Activated naive CD8-positive, alpha-beta T cell treated with anti-CD3 and anti-CD28 coated beads, Interleukin-2, amount 50 U/mL, for 24 hours (primary cell): ENCODE measurements around the gene NTN5.
A peak's percentile ranks its signal among the peaks of the same experiment; 100 is the strongest.

Source experiments
- ATAC-seq: fragments of 150-1000 bp; cut with Tn5 transposase; one replicate; pipeline ENCODE4 v1.10.0; 2021
- DNase-seq: peaks from one replicate; pipeline ENCODE4 v3.0.0; 2021
- H3K27ac Mint-ChIP-seq: one replicate; pipeline ENCODE4 v1.8.0; 2021; ENCODE audit warnings: mild to moderate bottlenecking, mixed read lengths
- H3K27me3 Mint-ChIP-seq: one replicate; pipeline ENCODE4 v1.8.0; 2021; ENCODE audit warnings: mixed read lengths
- H3K36me3 Mint-ChIP-seq: one replicate; pipeline ENCODE4 v1.8.0; 2021; ENCODE audit warnings: low read depth, mixed read lengths
- H3K4me1 Mint-ChIP-seq: one replicate; pipeline ENCODE4 v1.8.0; 2021; ENCODE audit warnings: mixed read lengths
- H3K4me3 Mint-ChIP-seq: one replicate; pipeline ENCODE4 v1.8.0; 2021; ENCODE audit warnings: mild to moderate bottlenecking, moderate library complexity, mixed read lengths
- H3K9me3 Mint-ChIP-seq: one replicate; pipeline ENCODE4 v1.8.0; 2021; ENCODE audit warnings: mixed read lengths

The NTN5 gene

DNA sequence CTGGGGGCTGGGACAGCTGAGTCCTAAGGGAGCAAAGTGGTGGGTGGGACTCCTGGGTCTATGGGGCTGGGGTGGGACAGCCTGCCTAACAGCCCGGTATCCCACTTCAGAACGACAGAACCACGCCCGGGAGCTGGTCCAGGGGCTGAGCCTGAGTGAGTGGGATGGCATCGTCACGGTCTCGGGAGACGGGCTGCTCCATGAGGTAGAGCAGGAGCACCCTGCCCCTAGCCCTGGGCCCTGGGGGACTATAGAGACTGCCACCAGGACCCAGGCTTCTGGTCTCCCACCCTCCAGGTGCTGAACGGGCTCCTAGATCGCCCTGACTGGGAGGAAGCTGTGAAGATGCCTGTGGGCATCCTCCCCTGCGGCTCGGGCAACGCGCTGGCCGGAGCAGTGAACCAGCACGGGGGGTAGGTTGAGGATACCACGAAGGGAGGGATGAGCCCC is 44.9 kb downstream of the NTN5 start:
- H3K36me3 Mint-ChIP-seq: peaks cover 20% of the 10 kb centered on the region
- no peak overlapping the region for H3K4me3 Mint-ChIP-seq

DNA sequence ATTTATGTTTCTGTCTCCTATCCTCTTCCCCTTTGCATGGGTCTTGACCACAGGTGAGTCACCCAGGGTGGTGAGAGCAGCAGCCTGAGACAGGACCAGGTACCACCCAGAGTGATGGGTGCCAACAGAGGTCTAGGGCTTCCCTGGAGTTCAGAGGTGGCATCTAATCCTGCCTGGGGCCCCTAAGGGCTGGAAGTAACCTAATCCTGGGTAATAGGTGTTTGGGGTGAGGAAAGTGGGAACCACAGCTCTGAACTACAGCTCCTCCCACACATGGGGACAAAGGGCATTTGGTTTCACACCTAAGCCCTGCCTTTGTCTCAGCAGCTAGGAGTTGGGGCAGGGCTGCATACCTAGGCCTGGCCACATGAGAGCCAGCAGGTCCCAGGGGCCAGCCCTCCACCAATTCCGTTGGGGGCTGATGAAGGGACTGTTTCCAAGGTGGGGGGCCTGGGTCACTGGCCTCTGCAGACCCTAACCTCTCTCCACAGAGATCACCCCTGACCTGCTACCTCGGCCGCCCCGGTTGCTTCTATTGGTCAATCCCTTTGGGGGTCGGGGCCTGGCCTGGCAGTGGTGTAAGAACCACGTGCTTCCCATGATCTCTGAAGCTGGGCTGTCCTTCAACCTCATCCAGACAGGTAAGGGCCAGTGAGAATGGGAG is 45.5 kb downstream of the NTN5 start:
- Mint-ChIP-seq H3K36me3 (peaks cover 21% of the 10 kb centered on the region), H3K9me3 (no peaks in the 10 kb centered on the region), H3K27ac (peak overlapping the region; percentile 68), H3K4me1 (peaks cover 42% of the 10 kb centered on the region), H3K27me3 (no peaks in the 10 kb centered on the region), H3K4me3 (no peak overlapping the region)
- ATAC-seq: peak; percentile 63
- peak; percentile 49 for DNase-seq

More for the DNA sequence above, 44.9 kb downstream of the NTN5 start:
- DNase-seq: no peak
- no peak for ATAC-seq
- Mint-ChIP-seq H3K27me3 (no peaks in the 10 kb centered on the region), H3K4me1 (peaks cover 44% of the 10 kb centered on the region), H3K9me3 (no peaks in the 10 kb centered on the region), H3K27ac (no peak overlapping the region)

DNA sequence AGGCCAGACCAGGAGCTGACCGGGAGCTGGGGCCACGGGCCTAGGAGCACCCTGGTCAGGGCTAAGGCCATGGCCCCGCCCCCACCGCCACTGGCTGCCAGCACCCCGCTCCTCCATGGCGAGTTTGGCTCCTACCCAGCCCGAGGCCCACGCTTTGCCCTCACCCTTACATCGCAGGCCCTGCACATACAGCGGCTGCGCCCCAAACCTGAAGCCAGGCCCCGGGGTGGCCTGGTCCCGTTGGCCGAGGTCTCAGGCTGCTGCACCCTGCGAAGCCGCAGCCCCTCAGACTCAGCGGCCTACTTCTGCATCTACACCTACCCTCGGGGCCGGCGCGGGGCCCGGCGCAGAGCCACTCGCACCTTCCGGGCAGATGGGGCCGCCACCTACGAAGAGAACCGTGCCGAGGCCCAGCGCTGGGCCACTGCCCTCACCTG is 46.9 kb downstream of the NTN5 start:
- no peak for DNase-seq
- Mint-ChIP-seq H3K36me3 (peaks cover 28% of the 10 kb centered on the region), H3K4me1 (peaks cover 44% of the 10 kb centered on the region), H3K4me3 (no peak overlapping the region), H3K27ac (no peak overlapping the region), H3K9me3 (no peaks in the 10 kb centered on the region), H3K27me3 (no peaks in the 10 kb centered on the region)
- ATAC-seq: no peak

DNA sequence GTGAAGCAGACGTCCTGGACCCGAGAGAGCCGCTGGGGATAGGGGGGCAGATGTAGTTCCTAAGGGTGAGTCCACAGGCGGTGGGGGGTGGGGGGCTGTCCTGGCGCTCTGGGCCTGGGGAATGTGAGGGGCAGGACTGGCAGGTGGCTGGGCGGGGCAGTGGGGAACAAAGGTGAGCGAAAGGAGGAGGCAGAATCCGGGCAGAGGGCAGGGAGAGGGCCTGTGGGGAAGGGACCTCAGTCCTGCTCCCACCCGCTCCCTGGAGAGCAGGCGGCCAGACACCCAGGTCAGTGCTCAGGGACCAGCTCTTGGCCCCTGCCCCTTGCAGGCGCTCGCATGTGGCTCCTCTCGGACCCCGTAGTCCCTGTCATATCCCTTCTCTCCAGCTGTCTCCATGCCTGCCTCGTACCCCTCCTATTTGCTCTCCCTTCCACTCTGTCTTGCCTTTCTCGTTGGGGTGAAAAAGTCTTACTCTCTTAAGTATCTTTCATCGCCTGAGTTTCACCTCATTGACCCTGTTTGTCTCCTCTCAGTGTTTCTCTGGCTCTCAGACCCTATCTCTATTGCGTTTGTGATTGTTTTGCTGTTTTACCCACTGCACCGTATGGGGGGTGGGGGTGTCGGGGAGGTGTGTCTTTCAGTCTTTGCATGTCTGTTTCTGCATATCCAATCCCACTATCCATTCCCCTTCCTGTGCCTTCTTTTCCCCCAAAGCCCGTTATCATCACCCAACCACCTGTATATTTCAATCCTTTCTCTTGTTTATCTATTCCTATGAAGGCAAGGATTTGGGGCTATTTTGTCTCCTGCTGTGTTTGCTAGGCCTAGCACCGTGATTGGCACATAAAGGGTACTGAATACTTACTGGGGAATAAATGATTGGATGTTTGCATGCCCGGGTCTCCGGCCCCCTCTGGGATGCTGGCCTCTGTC is 47.8 kb downstream of the NTN5 start:
- ATAC-seq (no peak), DNase-seq (no peak)
- peaks cover 46% of the 10 kb centered on the region for H3K4me1 Mint-ChIP-seq
- H3K36me3 Mint-ChIP-seq: peaks cover 31% of the 10 kb centered on the region
- H3K9me3 Mint-ChIP-seq: no peaks in the 10 kb centered on the region
- H3K27me3 Mint-ChIP-seq: no peaks in the 10 kb centered on the region
- H3K27ac Mint-ChIP-seq: no peak overlapping the region
- H3K4me3 Mint-ChIP-seq: peak overlapping the region; percentile 80

DNA sequence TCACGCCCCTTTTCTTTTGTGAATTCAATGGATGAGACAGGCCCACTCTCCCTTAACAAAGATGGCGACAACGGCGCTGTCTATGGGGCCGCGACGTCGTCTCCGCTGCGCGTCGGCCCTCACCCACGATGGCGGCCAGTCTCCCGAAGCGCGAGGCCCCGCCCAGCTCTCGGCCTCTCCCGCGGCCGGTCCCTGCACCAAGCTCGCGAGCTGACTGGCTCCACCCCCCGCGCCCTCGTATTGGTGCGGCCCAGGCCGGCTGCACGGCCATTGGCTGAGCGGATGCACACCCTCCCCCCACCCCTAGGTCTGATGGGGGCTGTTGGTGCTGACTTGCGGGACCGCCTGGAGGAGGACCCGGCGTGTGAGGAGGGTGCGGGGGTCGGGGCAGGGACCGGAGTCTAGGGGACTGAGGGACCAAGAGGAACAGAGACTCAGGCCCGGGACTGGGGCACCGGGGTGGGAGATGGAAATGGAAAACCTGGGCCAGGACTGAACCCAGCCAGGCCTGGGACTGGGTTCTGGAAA is 48.7 kb downstream of the NTN5 start:
- ATAC-seq (peak; percentile 78), DNase-seq (peak; percentile 98)
- H3K27me3 Mint-ChIP-seq: no peaks in the 10 kb centered on the region
- peaks cover 35% of the 10 kb centered on the region for H3K36me3 Mint-ChIP-seq
- H3K4me1 Mint-ChIP-seq: peaks cover 52% of the 10 kb centered on the region
- H3K27ac Mint-ChIP-seq: peak overlapping the region; percentile 90
- peak overlapping the region; percentile 80 for H3K4me3 Mint-ChIP-seq
- H3K9me3 Mint-ChIP-seq: no peaks in the 10 kb centered on the region

DNA sequence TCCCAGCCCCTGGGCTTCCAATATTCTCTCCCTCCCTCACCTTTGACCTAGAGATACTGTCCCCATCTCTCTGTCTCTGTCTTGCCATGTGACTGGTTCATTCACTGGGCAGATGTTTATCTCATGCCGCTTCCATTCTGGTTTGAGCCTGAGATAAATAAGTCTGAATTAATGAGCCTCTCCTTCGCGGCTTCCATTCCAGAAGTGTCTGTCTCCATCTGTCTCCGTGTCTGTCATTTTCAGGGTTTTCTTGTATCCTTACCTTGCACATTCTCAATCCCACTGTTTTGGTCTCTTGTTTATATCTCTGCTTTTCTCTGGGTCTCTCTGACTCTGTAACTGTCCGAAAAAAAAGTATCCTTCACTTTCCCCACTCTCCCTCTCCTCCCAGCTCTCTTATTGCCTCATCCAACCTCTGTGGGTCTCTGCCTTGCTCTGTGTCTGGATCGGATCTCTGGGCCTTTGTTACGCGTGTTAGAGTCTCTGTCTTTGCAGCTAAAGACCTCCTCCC is 49.2 kb downstream of the NTN5 start:
- Mint-ChIP-seq H3K27ac (peak overlapping the region; percentile 90), H3K9me3 (no peaks in the 10 kb centered on the region), H3K36me3 (peaks cover 38% of the 10 kb centered on the region), H3K27me3 (no peaks in the 10 kb centered on the region), H3K4me3 (peak overlapping the region; percentile 80), H3K4me1 (peaks cover 56% of the 10 kb centered on the region)
- ATAC-seq: no peak
- no peak for DNase-seq

DNA sequence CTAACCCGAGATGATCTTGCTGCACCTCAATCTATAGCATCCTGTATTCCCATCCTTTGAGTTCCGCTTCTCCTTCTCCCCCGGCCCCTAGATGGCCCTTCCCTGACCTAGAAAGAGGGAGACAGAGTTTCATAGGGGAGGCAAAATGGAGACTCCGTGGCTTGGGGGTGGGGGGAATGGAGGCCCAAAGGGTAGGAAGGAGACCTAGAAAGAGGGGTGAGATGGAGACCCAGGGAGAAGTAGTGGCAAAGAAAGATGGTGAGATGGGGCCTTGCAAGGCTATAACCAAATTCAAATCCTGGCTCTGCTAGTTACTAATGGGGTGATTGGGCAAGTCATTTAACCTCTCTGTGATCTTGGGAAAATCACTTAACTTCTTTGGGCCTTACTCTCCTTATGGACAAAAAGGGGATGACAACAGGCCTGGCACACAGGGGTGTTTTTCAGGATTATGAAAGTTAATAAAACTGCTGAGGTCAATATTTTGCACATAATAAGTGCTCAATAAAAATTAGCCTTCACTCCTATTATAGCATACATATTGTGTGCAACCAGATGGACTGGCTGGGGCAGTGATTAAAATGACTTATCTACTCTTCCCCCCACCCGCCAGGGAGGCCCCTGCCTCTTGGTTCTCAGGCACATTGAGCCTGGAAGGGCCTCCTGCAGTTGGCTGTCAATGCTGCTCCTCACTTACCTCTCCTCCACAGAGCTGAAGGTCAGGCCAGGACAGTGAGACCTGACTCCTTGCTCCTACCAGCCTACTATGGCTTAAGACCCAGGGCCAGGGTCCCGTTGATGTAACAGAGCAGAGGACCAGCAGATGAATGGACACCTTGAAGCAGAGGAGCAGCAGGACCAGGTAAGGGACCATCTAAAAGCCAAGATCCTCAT is 52.9 kb downstream of the NTN5 start:
- H3K4me3 Mint-ChIP-seq: peak overlapping the region; percentile 98
- peaks cover 64% of the 10 kb centered on the region for H3K4me1 Mint-ChIP-seq
- no peak for ATAC-seq
- H3K9me3 Mint-ChIP-seq: no peaks in the 10 kb centered on the region
- no peak for DNase-seq
- H3K27me3 Mint-ChIP-seq: no peaks in the 10 kb centered on the region
- peak overlapping the region; percentile 100 for H3K27ac Mint-ChIP-seq
- peaks cover 64% of the 10 kb centered on the region for H3K36me3 Mint-ChIP-seq

DNA sequence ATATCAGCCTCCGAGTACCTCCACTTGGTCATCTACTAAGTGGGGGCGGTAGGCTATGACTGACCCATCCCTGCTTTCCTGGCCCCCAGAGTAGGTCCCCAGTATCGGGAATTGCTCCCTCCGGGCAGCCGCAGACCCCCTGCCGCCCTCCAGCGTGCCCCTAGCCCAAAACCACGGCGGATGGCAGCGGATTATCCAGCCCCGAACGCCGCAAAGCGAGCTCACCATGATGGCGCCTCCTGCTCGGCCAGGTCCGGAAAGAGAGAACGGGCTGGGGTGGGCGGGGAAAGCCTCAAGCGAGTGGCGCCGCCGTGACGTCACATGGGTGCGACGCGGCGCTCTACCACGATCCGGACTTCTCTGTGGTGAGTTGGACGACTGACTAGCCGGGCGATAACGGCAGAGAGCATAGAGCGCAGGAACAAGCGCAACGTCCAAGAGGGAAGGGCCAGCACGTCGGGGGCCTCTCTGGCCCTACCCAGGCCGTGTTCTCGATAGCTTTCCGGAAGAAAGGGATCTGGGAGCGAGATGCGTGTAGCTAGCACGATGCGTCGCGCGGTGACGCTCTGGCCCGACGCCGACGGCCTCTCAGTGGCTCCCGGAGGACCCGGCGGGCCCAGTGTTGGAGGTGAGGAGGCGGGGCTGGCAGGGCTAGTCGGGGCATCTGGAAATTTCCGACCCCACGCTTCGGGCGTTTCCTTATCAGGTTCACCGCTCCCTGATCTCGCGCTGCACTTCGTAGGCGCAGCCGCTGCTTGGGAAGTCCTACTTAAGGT is 53.7 kb downstream of the NTN5 start, which contains the start of the genes RPL18 and SPHK2:
TSS of gene RPL18 (minus strand) at position 263 of the 776 bp plus-strand sequence. CDS start at position 228, 35 bp downstream.
TSS of gene SPHK2 (plus strand) at position 591 of the 776 bp plus-strand sequence. CDS start 1,009 bp downstream, outside the sequence.
- peak; percentile 86 for ATAC-seq
- Mint-ChIP-seq H3K4me3 (peak within 1 kb of the TSS; percentile 98), H3K27me3 (no peaks in the 10 kb centered on the region), H3K4me1 (peaks cover 61% of the 10 kb centered on the region), H3K36me3 (peaks cover 65% of the 10 kb centered on the region), H3K27ac (peak within 1 kb of the TSS; percentile 100), H3K9me3 (no peaks in the 10 kb centered on the region)
- DNase-seq: peak; percentile 94

DNA sequence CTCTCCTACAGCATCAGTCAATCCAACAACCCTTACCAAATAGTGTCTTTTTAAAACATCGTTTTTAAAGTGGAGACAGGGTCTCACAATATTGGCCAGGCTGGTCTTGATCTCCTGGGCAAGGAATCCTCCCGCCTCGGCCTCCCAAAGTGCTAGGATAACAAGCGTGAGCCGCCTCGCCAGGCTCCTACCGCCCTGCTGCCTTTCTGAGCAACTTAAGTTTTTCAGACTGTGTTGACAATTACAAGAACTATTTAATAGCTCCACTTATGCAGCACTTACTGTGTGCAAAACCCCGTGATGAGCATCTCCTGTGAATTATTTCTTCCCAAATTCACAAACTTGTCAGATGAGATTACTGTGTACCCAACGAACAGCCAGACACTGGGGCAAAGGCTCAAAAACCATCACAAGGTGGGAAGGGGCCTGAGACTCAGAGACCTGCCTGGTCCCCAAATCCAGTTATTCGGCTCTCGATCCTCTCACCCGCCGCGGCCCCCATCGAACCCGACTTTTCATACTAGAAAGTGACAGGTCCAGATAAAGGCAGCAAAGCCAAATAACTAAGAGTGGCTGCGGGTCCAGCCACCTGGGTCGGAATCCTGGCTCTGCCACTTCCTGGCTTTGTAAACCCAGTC is 54.4 kb downstream of the NTN5 start:
- Mint-ChIP-seq H3K9me3 (no peaks in the 10 kb centered on the region), H3K4me1 (peaks cover 55% of the 10 kb centered on the region), H3K36me3 (peaks cover 65% of the 10 kb centered on the region), H3K27me3 (no peaks in the 10 kb centered on the region), H3K27ac (peak overlapping the region; percentile 100), H3K4me3 (peak overlapping the region; percentile 98)
- no peak for ATAC-seq
- no peak for DNase-seq

DNA sequence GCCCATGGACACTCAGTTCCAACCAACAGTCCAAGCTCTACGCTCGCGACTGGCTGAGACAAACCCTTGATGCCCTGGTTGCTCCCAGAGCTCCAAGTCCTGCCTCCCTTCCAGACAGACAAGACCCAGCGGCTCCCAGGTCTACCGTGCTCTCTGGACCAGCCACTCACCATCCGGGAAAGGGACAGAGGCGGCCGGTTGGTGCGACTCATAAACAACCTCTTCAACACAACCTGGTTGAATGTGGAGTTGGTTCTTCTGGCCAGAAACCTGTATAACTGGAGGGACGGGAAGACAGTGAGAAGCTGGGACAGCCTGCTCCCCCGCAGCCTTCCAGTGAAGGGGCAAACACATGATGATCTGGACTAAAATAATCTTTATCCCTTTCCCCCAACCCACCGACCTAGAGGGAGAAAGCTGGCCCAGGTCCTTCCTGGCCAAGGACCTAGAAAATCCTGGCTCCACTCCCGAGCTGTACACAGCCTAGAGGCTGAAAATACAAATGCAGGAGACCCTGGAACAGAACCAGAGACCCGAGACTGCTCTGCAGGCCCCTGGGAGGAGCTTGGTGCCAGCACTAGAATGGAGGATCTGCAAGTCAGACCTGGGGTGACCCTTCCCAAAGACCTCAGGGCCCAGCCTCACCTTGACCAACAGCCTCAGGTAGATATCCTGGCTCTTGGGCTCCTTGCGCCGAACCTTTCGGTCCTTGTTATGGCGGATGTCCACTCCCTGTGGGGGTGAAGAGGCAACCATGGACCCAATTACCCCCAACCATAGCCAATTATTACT is 55.5 kb downstream of the NTN5 start:
- H3K4me3 Mint-ChIP-seq: peak overlapping the region; percentile 98
- DNase-seq (no peak), ATAC-seq (no peak)
- peaks cover 49% of the 10 kb centered on the region for H3K4me1 Mint-ChIP-seq
- no peaks in the 10 kb centered on the region for H3K9me3 Mint-ChIP-seq
- peak overlapping the region; percentile 100 for H3K27ac Mint-ChIP-seq
- no peaks in the 10 kb centered on the region for H3K27me3 Mint-ChIP-seq
- H3K36me3 Mint-ChIP-seq: peaks cover 61% of the 10 kb centered on the region

DNA sequence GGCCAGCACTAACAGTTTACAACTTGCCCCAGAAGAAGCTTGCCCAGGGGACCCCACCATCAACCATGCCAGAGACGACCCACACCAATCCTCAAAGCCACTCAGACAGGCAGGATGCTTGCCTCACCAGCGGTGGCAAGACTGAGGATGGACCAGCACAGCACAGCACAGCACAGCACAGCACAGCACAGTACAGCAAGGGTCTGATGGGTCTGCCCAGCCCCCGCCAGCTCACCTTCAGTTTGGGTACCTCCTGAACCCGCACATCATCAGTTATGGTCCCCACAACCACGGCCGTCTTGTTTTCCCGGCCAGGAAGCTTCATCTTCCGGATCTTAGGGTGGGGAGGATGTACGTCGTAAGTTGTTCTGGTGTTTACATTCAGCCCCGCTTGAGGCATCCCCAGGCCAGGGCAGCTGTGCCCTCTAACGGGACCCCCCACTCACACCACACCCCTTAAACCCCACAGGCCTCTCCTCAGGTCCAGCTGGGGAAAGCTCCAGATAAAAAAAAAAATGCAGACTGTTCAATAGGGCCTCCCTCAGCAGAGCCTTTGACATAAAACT is 56.2 kb downstream of the NTN5 start:
- DNase-seq: no peak
- H3K4me1 Mint-ChIP-seq: peaks cover 44% of the 10 kb centered on the region
- peak overlapping the region; percentile 98 for H3K4me3 Mint-ChIP-seq
- peak overlapping the region; percentile 100 for H3K27ac Mint-ChIP-seq
- H3K9me3 Mint-ChIP-seq: no peaks in the 10 kb centered on the region
- H3K27me3 Mint-ChIP-seq: no peaks in the 10 kb centered on the region
- peaks cover 57% of the 10 kb centered on the region for H3K36me3 Mint-ChIP-seq
- ATAC-seq: no peak

DNA sequence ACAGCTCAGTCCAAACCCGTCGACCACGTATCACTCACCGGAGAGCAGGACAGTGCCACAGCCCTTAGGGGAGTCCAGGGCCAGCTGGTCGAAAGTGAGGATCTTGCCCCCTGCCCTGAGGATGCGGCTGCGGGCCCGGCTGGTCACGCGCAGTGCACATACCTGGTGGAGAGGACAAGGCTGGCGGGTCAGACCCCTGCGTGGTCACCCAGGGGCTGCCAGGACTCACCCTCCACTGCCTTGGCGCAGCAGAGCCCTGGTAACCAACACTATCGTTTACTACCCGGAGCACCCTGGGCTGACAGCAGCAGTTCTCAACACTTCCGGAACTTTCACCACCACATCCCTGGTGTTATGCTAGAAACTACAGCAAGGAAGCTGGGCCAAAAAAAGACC is 56.8 kb downstream of the NTN5 start:
- peaks cover 41% of the 10 kb centered on the region for H3K4me1 Mint-ChIP-seq
- H3K27ac Mint-ChIP-seq: peak overlapping the region; percentile 100
- H3K4me3 Mint-ChIP-seq: peak overlapping the region; percentile 98
- peaks cover 54% of the 10 kb centered on the region for H3K36me3 Mint-ChIP-seq
- no peak for DNase-seq
- no peak for ATAC-seq
- no peaks in the 10 kb centered on the region for H3K9me3 Mint-ChIP-seq
- no peaks in the 10 kb centered on the region for H3K27me3 Mint-ChIP-seq
